ENCODE results near the gene OAS2.

Gene OAS2

GRCh38 chr12:113058553-113058952 is 80.2 kb downstream of the OAS2 start:
- no peak for DNase-seq (ENCODE audit: low read depth)

GRCh38 chr12:113059071-113059595 is 80.8 kb downstream of the OAS2 start:
- no peak for DNase-seq (ENCODE audit: low read depth)

GRCh38 chr12:113060336-113060960 is 82.1 kb downstream of the OAS2 start:
- DNase-seq (ENCODE audit: low read depth): no peak

GRCh38 chr12:113061061-113061694 is 82.9 kb downstream of the OAS2 start:
- no peak for DNase-seq (ENCODE audit: low read depth)
